Measurements from ENCODE around the gene GRAP.

DNA sequence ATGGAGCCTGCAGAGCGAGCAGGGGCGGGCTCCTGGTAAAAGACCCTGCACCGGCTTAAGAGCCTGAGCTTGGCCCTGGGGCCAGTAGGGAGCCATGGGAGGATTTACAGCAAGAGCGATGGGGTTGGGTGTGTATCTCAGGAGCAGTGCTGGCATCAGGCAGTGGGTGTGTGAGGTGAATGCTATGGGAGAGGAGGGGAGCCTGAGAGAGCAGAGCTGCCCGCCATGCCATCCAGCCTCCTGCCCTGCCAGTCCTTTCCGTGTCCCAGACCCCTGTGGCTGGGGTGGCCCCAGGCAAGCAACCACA lies 65.5 kb downstream of the GRAP start:
- TF ChIP-seq, protein P1, sequence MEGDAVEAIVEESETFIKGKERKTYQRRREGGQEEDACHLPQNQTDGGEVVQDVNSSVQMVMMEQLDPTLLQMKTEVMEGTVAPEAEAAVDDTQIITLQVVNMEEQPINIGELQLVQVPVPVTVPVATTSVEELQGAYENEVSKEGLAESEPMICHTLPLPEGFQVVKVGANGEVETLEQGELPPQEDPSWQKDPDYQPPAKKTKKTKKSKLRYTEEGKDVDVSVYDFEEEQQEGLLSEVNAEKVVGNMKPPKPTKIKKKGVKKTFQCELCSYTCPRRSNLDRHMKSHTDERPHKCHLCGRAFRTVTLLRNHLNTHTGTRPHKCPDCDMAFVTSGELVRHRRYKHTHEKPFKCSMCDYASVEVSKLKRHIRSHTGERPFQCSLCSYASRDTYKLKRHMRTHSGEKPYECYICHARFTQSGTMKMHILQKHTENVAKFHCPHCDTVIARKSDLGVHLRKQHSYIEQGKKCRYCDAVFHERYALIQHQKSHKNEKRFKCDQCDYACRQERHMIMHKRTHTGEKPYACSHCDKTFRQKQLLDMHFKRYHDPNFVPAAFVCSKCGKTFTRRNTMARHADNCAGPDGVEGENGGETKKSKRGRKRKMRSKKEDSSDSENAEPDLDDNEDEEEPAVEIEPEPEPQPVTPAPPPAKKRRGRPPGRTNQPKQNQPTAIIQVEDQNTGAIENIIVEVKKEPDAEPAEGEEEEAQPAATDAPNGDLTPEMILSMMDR (IDR thresholded peaks at IDR 0.05), result no peak
- no peak for TF ChIP-seq POLR2A (IDR thresholded peaks at IDR 0.05)
